GM21528 (cell line): ENCODE measurements around the gene INPP4B.
"Not testable (repeated sequence)": the region's sequence is repeated elsewhere in the genome, so short reads cannot be mapped to it uniquely, and the experiment has no call there.

Experiments used
- ATAC-seq: cut with Tn5 transposase; IDR thresholded peaks from one replicate; pipeline ENCODE4 v1.9.1; 2021; ENCODE audit warnings: mild to moderate bottlenecking, moderate library complexity; ENCODE audit not compliant: unreplicated experiment, low FRiP score

The INPP4B gene

DNA sequence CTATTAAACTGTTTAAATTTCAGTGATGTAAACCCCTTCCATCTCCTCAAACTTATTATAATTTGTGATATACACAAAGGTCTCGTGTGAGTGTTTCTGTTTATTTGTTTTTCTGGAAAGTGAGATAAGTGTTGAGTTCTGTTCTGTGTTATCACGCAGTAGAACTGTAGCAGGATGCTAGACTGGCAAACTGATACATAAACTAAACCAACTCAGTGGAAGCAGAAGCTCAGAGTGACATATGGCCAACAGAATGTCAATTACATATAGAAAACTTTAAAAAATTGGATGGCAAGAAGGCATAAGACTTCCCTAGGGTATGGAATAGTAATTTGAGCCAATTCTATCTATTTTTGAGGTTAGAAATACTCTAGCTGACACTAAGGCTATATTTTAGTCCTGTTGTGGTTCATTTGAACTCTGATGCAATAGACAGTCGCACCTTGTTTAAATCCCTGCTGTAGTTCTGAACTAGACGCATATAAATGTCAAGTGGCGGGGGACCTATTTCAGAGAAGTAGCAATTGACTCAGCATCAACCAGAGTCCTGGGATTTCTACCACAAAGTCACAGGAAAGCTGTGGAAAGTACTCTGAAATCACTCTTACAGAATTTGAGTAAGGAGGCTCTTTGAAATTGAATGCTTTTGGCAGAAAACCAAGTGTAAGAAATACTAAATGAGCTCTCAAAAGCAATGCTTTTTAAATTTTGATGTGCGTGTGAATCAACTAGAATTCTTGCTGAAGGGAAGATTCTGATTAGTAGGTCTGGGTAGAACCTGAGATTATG is 294.4 kb downstream of the INPP4B start:
- no peak for ATAC-seq

DNA sequence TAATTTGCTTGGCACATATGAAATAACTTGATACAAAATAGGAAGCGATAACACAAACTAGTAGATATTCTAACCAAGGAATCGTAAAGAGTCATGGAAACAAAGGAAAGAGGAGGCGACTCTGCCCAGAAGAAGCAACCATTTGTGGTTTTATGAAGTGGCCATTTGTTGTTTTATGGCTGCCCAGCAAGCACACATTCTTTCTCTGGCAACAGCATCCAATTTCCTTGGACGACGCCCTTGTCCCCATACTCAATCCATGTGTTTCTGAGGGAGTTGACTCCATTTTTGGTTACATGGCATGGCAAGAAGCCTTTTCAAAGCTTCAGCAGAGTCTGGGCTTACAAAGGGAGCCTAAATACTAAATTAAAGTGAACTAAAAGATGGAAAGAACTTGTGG is 295.1 kb downstream of the INPP4B start:
- no peak for ATAC-seq

DNA sequence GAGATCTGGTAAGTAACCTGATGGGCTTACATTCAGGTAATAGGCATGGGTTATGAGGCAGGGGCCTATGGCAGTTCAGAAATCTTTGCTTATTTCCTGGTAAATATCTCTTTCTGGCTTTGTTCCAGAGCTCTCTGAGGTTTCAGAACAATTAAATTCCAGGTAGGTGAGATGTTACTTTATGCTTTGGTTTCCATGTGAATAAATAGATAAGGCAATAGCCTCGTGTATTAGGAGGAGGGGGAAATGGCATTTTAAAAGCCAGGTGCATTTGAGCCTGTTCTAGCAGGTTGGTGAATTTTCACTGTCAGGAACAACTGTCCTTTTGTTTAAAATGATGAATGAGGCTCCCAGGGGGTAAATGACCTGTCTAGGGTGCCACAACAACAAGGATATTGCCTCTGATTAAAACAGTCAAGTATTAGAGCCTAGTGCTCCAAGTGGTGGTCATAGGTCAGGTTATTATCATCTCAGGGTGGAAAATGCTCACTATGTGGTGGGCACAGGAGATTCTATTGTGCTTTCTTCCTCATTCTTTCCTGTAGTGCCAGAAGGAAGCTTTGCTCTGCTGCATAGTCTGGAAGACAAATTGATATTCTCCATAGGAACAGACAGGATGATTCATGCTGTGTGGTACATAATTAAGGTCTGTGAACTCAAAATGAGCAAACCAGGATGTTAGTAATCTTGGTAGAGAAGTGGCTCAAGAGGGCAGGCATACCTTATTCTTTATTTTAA is 296.2 kb downstream of the INPP4B start:
- no peak for ATAC-seq

DNA sequence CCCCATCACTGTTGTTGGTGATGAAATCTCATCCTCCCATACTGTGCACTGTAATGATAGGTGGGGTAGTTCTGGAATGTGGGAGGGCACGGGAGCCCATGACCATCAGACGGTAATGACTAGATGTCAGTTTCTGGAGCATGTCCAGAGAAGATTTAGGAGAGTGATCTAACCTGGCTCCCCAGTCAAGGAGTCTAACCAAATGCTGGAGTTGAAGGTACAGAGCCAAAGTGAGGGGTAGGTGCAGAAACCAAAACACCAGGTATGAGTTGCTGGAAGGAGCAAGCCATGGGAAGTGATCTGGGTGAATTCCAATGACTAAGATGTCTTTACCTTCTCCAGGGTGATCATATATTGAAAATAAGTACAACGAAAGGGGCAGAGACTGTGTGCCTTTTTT is 296.9 kb downstream of the INPP4B start:
- no peak for ATAC-seq

DNA sequence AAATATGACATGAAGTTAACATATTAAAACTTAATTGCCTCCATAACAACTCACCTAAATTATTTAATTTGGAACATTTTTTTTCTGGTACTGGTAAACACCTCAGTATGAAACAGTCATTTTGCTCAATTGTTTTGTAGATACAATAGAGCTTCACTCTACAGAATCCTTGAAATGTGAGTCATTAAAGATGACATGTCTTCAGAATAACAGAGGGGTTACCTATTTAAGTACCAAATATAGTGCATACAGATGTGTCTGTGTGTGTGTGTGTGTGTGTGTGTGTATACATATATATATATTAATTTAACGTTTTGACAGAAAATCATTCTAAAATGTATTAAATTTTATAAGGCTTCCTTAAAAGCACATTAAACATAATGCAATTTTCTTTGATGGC is 297.6 kb downstream of the INPP4B start:
- ATAC-seq: no peak

DNA sequence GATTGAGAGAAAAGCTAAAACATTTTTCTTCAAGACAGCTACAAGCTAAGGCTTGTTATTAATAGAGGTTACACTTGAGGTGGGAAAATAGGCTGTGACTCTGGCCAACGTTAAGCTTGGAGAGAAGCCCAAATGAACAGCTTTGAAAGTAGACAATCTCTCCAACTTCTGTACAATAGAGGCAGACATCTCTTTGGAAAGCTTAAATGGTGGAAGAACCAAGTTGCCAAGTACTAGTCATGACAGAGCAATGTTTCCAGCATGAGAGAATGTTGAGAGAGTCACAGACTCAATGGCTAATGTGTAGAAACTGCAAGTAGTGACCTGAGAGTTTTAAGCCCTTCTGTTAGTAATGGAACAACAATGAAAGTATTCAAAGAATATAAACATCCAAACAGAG is 298.1 kb downstream of the INPP4B start:
- no peak for ATAC-seq

DNA sequence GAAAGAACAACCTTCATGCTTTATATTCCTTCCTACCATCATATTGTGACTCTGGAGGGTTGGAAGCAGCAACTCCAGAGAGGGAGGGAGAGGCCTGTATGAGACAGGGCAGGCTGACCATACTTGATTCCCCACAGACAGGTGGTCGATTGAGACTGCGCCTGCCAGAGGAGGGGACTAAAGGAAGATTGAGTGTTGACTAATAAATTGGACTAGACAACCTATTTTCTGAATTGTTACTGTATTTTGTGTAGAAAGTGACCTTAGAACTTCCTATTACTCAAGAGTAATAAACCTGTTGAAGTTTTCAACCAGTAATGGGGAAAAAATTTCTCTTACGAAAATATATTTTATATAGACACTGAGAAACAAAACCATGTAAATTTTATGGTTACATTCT is 301.5 kb downstream of the INPP4B start:
- no peak for ATAC-seq

DNA sequence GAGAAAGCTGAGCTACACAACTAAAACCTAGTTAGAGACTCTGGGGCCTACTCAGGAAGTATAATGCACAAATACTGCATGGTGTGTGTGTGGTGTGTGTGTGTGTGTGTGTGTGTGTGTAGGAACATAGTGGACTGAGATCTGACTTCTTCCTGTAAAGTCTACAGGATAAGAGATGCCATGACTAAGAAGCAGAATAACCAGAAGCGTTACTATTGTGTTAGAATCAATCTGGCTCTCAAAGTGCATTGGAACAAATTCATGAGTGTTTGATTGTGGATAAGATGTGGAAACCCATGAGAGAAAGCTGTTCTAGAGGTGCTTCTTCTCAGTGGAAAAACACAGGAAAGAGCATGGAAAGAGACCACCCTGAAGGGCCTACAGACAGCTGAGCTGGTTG is 302.1 kb downstream of the INPP4B start:
- no peak for ATAC-seq

DNA sequence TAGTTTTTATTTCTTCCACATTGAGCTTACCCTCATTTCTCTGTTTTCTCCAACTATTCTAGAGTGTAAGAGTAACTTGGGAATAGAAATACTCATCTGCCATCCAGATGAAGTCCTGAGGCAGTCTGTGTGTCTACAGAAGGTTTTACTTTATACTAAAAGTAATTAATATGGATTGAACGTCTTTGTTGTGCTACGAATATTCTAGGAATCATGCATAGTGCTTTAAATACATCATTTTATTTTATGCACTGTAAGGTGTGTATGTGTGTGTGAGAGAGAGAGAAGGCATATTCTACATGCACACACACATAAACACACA is 305.7 kb downstream of the INPP4B start:
- ATAC-seq: no peak

DNA sequence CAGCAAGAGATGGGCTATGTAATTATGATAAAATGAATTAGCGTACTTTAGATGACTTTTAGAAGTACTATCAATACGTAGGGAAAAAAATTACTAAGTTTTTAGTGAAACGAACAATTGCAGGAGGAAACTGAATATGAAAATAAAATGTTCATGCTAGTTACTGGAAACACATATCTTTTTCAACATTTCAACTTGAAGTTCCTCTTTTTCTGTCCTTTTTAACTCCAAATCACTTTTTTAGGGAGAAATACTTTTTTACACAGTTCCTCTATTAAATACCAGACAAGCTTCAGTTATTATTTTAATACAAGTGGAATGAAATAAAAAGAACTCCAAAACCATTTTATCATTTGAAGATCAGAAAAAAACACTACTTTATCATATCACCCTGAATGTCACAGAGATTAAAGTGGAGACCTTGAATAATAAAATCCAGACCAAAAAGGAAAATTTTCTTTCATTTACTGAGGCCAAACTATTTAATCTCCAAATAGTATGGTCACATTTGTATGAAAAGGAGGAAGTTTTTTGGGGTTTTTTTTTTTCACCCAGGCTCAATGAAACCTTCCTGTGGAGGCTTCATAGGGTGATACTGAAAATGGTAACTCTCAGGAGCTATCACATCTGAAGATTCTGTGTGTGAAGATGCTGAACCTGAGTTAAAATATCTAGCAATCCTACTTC is 306.2 kb downstream of the INPP4B start:
- ATAC-seq: no peak

DNA sequence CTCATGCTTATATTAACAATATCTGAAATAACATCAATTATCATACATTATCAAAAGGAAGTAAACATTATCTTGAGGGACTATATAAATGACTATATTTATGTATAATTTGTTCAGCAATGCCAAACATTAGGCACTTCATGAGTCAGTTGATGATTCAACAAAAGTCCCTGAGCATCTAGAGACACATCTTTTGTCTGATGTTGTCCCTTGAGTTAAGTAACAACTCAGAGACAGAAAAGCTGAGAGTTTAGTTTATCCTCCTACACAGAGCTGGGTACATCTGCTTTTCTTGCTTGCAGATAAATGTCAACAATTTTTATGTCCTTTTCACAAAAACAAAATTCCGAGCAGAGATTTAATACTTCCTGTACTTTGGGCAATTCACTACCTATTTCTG is 311.1 kb downstream of the INPP4B start:
- no peak for ATAC-seq

DNA sequence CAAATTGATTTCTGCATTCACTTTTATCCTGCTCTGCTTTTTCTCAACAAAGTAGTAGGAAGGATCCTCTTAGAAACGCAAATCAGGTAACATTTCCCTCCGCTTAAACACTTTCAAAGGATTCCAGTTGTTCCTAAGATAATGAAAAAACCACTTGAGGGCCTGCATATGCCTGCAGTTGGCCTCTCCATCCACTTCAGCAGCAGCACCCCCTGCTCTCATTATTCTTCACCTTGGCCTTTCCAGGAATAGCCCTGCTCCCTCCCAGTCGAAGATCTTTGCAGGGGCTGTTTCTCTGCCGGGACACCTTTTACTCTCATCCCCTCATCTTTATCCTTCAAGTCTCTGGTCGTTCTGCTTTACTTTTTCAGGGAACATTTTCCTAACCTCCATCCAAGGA is 314.0 kb downstream of the INPP4B start:
- ATAC-seq: no peak

DNA sequence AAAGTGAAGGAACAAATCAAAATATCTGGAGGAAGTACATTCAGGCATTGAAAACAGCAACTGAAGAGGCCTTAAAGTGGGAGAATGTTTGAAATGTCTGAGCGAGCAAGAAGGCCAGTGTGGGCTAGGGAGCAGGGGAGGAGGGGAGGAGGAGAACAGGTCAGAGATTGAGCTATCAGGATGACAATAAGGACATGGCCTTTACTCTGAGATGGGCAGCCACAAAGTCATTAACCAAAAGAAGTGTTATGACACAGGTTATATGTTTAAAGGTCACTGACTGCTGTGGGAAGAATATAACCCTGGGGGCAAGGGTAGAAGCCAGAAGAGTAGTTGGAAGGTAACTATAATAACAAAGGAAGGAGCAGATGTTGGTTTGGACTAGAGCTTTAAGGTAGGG is 315.4 kb downstream of the INPP4B start:
- ATAC-seq: no peak

DNA sequence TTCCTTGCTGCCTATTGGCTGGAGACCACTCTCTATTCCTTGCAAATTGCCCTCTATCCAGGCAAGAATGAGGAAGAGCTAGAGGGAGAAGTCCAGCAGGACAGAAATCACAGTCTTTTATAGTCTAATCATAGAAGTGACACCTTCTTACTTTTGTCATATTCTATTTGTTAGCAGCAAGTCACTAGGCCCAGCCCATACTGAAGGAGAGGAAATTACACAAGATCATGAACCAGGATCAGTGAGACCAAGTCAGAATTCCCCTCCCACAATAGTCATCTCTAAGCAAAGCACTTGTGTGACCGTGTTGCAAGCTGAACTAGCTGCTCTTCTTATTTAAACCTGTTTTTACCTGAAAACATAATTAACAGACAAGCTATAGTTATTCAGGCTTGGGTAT is 317.7 kb downstream of the INPP4B start:
- ATAC-seq: no peak

DNA sequence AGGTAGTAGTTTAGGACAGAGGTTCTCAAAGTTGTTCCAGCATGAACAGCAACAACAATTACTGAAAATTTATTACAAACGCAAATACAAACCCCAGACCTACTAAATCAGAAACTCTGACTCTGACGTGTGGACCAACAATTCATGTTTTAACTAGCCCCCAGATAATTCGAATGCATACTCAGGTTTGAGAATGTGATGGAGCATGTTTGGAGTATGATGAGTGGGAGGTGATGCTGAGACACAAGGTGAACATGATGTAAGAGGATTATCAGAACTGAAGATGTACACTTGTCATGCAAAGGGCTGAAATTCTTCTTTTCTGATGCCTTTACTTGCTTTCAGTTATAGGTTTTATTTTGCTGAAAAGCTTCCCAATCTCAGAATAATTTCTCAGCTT is 323.0 kb downstream of the INPP4B start:
- no peak for ATAC-seq

DNA sequence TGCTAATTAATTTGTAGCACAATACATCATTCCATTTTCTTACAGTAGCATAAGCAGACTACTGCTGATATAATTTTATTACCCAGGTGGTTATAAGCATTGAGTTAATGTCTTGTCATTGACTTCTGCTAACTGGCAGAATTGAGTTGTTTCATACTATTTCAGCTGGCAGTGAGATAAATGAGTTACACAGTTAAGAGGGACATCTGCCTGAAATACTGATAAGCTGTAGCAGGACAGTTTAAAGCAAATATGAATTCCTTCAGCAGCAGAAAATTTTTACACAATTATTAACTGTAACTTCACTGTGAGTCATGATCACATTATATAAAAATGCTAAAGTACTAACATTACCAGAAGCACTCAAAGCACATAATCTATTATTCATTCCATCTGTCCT is 326.8 kb downstream of the INPP4B start:
- no peak for ATAC-seq

DNA sequence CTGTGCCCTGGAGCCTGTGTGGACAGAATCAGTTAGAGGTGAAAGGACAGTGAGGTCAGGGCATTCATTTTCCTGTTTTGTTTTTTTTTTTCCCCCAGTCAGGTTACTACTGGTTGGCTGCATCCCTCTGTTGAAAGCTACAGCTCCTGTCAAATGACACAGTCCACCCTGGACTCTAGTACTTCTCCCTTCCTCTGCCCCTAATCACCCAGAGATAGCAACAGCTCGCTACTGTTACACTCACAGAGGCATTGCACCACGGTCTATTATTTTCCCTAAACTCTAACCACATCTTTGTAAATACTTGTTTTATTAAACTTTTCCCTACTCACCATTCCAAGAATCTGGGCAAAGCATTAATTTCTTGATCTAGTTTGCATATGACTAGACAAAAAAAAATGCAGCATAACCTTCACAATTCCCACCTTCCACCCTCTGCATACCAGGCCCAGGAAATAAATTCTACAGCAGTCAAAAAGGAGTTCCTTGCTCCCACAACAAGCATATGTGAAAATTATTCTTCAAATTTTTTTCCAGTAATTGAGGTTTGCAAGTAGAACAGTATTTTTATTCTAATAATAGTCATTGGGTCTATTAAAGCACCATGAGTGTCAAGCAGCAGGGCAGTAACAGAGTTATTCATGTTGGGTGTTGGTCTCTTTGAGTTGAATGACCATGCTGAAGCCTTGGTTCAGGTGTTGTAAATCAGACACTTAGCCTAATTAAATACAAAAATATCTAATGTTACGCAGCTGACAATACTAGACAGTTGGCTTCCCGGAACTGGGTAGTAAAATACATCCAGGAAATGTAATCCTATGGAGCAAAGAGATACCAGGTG is 329.2 kb downstream of the INPP4B start:
- ATAC-seq: no peak

DNA sequence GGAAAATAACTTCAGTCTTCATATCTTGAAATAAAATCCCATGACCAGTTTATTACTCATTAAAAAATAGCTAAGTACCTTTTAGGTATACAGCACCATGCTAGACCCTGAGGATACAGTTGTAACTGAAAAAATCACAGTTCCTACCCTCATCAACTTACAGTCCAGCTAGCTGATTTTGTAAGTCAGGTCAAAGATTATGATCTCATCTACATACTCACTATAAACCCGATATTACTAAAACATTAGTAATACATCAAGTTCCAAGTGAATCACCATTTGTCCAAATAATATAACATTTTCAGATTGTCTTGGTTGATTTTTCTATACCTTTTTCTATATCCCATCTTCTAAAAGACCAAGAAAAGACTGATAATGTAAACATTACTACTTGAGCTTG is 333.9 kb downstream of the INPP4B start:
- ATAC-seq: no peak

DNA sequence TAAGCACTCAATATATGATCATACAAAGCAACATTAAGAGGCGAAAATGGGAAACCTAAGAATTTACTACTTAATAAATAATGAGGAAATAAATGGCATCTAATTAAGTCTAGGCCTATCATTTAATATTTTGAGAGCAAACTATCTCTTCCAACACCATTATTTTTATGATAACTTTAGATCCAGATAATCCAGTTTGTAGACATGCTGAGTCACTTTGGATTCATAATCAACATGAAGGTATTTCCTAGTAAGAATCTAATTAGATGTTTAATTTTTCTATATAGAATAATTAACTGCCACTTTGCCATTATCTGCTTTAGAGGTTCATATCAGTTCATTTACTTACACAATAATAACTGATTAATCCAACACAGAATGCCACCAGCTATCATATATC is 336.2 kb downstream of the INPP4B start:
- no peak for ATAC-seq

DNA sequence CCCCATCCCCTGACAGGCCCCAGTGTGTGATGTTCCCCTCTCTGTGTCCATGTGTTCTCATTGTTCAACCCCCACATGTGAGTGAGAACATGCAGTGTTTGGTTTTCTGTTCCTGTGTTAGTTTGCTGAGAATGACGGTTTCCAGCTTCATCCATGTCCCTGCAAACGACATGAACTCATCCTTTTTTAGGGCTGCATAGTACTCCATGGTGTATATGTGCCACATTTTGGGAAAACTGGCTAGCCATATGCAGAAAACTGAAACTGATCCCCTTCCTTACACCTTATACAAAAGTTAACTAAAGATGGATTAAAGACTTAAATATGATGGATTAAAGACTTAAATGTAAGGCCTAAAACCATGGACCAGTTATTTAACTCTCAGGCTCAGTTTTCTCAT is 336.7 kb downstream of the INPP4B start:
- ATAC-seq: not testable (repeated sequence)

DNA sequence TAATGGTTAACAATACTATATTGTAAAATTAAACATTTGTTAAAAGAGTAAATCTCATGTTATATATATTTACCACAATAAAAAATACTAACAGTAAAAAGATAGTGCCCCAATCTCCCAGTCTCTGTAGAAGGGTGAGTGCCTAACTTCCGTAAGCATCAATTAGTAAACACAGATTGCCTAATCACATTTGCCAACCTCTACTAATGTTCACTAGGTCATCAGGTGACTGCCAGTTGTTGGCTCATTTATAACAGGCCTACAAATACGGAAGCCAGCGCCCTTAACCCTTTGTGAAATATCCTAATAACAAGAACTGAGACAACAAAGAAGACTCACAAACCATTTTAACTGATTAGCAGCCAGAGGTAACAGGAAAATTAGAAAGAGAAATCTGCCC is 345.1 kb downstream of the INPP4B start:
- no peak for ATAC-seq
